OCI-LY7 (cell line): ENCODE data around the gene SERPINF2.

ENCODE experiments used
- EZH2phosphoT487 ChIP-seq: fragments of 200-600 bp; sonication (generic); IDR thresholded peaks from 2 replicates; pipeline ENCODE4 v1.6.1; 2018; ENCODE audit warnings: low read depth, borderline replicate concordance, mild to moderate bottlenecking, mixed run types, antibody characterized with exemption, low read length, moderate library complexity, mixed read lengths
- TF ChIP-seq, protein P1 (sequence below): fragments of 200-600 bp; sonication (generic); conservative IDR thresholded peaks from 2 replicates; pipeline ENCODE4 v1.5.1; 2014; ENCODE audit warnings: mild to moderate bottlenecking, antibody characterized with exemption, low read length, moderate library complexity, mixed read lengths

DNA sequence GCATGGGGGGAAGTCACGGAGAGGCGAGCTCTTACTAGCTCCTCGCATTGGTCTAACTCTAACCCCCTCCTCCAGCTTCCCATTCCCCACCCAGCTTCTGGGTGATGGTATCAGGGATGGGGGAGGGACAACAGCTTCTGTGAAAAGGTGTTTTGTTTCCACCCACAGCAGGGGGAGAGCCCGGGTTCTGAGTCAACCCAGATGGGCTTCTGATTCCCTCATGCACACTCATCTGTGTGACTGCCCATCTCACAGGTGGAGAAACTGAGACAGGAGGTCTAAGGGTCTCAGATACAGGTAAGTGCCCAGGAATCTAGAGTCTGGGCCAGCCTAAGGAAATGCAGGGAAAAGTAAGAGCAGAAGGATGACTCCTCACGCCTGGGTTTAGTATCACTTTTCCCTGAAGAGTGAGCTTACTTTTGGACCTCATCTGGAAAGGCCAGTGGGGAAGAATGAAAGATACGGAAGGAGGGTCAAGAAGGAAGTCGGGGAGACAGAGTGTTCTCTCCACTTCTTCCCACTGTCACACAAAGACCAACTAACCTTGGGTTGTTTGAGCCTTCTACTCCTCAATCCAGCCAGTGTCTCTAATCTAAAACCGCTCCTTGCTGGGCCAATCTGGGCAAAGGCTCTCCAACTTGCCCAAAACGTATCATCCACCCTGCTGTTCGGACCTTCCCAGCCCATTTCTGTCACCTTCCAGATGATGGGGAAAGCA, 29.4 kb upstream of the SERPINF2 start:
- TF ChIP-seq, protein P1, sequence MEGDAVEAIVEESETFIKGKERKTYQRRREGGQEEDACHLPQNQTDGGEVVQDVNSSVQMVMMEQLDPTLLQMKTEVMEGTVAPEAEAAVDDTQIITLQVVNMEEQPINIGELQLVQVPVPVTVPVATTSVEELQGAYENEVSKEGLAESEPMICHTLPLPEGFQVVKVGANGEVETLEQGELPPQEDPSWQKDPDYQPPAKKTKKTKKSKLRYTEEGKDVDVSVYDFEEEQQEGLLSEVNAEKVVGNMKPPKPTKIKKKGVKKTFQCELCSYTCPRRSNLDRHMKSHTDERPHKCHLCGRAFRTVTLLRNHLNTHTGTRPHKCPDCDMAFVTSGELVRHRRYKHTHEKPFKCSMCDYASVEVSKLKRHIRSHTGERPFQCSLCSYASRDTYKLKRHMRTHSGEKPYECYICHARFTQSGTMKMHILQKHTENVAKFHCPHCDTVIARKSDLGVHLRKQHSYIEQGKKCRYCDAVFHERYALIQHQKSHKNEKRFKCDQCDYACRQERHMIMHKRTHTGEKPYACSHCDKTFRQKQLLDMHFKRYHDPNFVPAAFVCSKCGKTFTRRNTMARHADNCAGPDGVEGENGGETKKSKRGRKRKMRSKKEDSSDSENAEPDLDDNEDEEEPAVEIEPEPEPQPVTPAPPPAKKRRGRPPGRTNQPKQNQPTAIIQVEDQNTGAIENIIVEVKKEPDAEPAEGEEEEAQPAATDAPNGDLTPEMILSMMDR: no peak
- TF ChIP-seq EZH2phosphoT487: no peak
